ENCODE data around the gene TMIE.
"Not testable (repeated sequence)": the region's sequence is repeated elsewhere in the genome, so short reads cannot be mapped to it uniquely, and the experiment has no call there.

Gene TMIE

DNA sequence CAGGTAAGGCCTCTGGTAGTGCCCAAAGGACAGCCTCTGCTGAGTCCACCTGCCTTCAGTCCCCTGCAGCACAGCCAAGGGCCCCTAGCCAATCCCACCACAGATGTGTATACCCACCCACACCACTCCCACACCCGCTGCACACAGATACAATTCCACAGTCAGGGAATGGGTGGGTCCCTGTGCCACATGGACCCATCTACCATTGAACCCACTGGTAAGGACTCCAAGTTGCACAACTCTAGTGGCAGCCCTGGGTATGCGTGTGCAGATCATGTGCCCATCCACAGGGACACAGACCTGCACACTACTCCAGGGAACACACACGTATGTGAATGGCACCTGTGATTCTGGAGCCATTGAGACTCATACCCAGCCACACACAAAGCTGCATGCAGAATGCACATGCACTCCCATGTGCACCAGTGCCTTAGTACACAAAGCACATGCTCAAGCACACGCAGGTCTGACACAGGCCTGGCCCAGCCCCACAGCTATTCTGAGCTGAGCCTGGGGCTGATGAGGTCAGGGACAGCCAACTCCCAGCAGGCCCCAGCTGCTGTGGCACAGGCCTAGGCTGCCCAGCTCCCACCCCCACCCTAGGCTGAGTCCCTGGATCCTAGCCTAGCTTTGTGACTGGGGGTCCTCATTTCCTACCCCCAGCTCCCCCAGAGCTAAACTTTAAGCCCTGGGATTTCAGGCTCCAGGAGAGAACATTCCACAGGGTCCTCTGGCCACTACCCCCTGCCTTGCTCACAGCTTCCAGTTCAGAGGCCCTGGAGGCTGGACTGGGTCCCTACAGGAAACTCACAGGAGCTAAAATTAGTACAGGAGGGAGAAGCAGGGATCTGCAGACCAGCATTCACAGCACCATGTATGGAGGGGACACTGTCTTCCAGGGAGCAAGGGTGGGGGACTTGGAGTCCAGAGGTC, 5.0 kb upstream of the TMIE start:
- Histone ChIP-seq H3K9me3 (ENCODE audit: control insufficient read depth, low read length) (no peaks in the 10 kb centered on the region), H3K36me3 (ENCODE audit: control insufficient read depth, insufficient read depth, low read length) (no peaks in the 10 kb centered on the region), H3K4me1 (ENCODE audit: control insufficient read depth, insufficient read depth, low read length) (peaks cover 41% of the 10 kb centered on the region), H3K9ac (ENCODE audit: low read length) (peak overlapping the region; percentile 4), H3K4me3 (ENCODE audit: low read length) (no peak overlapping the region), H3K27me3 (ENCODE audit: control insufficient read depth, insufficient read depth, low read length) (peaks cover 7% of the 10 kb centered on the region)

- H3K36me3 ChIP-seq (ENCODE audit: control insufficient read depth, insufficient read depth, low read length) = no peaks in the 10 kb centered on the region
- peaks cover 27% of the 10 kb centered on the region for H3K27me3 ChIP-seq (ENCODE audit: control insufficient read depth, insufficient read depth, low read length)
- peaks cover 15% of the 10 kb centered on the region for H3K4me1 ChIP-seq (ENCODE audit: control insufficient read depth, insufficient read depth, low read length)
- H3K4me3 ChIP-seq (ENCODE audit: low read length) = no peak overlapping the region
- H3K9ac ChIP-seq (ENCODE audit: low read length) = no peak overlapping the region
- no peaks in the 10 kb centered on the region for H3K9me3 ChIP-seq (ENCODE audit: control insufficient read depth, low read length)
Observed at GRCh38 chr3:46699676-46700523, 1.3 kb upstream of the TMIE start.

DNA sequence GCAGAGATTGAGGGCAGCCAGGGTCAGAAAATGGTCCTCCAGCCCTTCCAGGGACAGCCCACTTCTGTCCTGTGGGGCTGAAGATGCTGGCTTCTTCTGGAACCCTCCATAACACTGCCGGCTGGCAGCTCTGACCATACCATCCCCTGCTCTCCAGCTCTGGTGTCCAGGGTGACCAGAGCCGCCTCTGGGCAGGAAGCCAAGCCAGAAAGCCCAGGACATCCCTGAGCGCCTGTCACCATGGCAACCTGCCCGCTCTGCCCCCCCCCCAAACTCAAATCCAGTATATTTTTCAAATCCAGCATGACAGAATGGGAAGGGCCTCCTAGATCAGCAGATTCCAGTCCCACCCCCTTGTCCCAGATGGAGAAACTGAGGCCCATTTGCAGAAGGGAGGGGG, 420 bp upstream of the TMIE start:
- Histone ChIP-seq H3K9me3 (ENCODE audit: control insufficient read depth, low read length) (no peaks in the 10 kb centered on the region), H3K4me3 (ENCODE audit: low read length) (no peak overlapping the region), H3K9ac (ENCODE audit: low read length) (no peak overlapping the region), H3K27me3 (ENCODE audit: control insufficient read depth, insufficient read depth, low read length) (peaks cover 27% of the 10 kb centered on the region), H3K36me3 (ENCODE audit: control insufficient read depth, insufficient read depth, low read length) (no peaks in the 10 kb centered on the region), H3K4me1 (ENCODE audit: control insufficient read depth, insufficient read depth, low read length) (peaks cover 9% of the 10 kb centered on the region)

DNA sequence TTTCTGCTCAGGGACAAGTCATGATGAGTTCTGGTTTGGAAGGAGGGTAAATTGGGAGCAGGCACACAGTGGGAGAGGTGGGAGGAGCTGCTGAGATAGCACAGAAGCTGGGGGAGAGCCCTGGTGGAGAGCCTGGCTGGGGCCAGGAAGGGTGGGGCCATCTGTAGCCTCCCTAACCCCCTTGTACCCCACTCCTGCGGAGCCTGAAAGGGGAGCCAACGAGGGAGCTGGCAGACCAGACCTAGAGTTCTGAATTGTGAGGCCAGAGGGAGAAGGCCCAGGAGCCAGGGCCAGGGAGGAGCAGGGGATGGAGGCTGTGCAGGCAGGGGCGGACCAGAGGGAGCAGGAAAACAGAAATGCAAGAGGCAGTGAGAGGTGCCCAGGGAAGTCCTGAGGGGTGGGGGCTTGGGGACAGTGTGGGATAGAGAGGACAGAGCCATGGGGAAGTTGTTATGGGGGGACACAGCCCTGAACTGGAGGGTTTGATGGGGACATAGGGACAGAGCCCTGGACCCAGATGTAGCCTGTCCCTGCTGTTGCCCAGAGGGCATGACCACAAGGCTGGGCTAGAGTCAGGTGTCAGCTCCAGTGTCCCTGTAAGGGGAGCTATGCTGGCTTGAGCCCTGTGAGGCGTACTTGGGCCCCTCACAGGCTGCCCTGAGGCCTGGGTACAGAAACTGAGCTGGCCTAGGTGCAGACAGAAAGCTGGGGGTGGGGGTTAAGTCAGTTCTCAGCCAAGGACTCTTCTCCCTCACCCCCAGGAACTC, 1.2 kb downstream of the TMIE start:
- Histone ChIP-seq H3K4me1 (ENCODE audit: control insufficient read depth, insufficient read depth, low read length) (peaks cover 6% of the 10 kb centered on the region), H3K9ac (ENCODE audit: low read length) (no peak overlapping the region), H3K4me3 (ENCODE audit: low read length) (no peak overlapping the region), H3K9me3 (ENCODE audit: control insufficient read depth, low read length) (no peaks in the 10 kb centered on the region), H3K36me3 (ENCODE audit: control insufficient read depth, insufficient read depth, low read length) (no peaks in the 10 kb centered on the region), H3K27me3 (ENCODE audit: control insufficient read depth, insufficient read depth, low read length) (peaks cover 36% of the 10 kb centered on the region)

DNA sequence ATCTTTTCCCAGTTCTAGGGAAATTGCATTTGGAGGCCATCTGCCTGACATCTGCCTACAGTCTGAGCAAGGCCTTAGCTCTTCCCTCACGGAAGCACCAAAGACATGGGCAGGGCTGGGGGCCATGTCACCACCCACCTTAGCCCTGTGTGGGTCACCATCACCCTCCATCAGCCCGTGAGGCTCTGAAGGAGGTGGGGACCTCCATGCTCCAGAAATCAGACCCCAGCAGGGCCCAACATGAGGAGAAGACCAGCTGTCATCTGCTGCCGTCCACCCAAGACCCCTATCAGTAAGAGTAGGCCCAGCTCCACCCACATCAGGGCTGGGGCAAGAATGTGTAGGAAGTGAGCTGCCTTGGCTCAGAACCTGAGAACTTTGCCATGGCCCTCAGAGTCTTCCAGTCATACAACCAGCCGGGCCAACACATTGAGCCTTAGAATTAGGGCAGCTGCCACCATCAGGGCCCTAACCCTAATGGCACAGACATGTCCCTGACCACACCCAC, 1.9 kb downstream of the TMIE start:
- Histone ChIP-seq H3K4me3 (ENCODE audit: low read length) (no peak overlapping the region), H3K4me1 (ENCODE audit: control insufficient read depth, insufficient read depth, low read length) (peaks cover 6% of the 10 kb centered on the region), H3K27me3 (ENCODE audit: control insufficient read depth, insufficient read depth, low read length) (peaks cover 36% of the 10 kb centered on the region), H3K9me3 (ENCODE audit: control insufficient read depth, low read length) (no peaks in the 10 kb centered on the region), H3K9ac (ENCODE audit: low read length) (no peak overlapping the region), H3K36me3 (ENCODE audit: control insufficient read depth, insufficient read depth, low read length) (no peaks in the 10 kb centered on the region)

GRCh38 chr3:46704346-46704745, 3.2 kb downstream of the TMIE start:
- not testable (repeated sequence) for H3K9me3 ChIP-seq (ENCODE audit: control insufficient read depth, low read length); H3K4me1 ChIP-seq (ENCODE audit: control insufficient read depth, insufficient read depth, low read length); H3K36me3 ChIP-seq (ENCODE audit: control insufficient read depth, insufficient read depth, low read length); H3K4me3 ChIP-seq (ENCODE audit: low read length); H3K9ac ChIP-seq (ENCODE audit: low read length)
- H3K27me3 ChIP-seq (ENCODE audit: control insufficient read depth, insufficient read depth, low read length) = peaks cover 36% of the 10 kb centered on the region

DNA sequence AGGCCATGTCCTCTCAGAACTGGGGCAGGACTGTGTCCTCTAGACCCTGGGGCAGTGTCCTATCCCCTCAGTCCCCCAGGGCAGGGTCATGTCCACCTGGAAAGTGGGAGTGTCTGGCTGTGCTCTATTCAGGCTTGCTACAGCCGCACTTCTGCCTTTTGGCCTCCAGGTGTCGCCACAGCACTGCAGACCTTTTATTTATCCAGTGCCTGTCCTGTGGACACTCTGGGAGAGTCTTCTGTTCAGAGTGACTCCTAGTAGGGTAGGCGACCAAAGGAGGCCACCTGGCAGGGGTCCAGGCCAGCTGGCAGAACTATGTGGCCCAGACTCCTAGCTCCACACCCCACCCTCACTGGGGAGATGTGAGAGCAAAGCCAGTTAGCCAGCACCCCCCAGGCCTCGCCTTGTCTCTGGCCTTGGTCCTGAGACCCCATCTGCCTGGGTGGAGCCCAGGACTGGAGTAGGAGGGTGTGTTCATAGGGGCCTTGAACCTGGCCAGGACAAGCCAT, 3.9 kb downstream of the TMIE start:
- Histone ChIP-seq H3K4me1 (ENCODE audit: control insufficient read depth, insufficient read depth, low read length) (peaks cover 2% of the 10 kb centered on the region), H3K9me3 (ENCODE audit: control insufficient read depth, low read length) (no peaks in the 10 kb centered on the region), H3K4me3 (ENCODE audit: low read length) (no peak overlapping the region), H3K36me3 (ENCODE audit: control insufficient read depth, insufficient read depth, low read length) (no peaks in the 10 kb centered on the region), H3K9ac (ENCODE audit: low read length) (no peak overlapping the region), H3K27me3 (ENCODE audit: control insufficient read depth, insufficient read depth, low read length) (peaks cover 36% of the 10 kb centered on the region)

DNA sequence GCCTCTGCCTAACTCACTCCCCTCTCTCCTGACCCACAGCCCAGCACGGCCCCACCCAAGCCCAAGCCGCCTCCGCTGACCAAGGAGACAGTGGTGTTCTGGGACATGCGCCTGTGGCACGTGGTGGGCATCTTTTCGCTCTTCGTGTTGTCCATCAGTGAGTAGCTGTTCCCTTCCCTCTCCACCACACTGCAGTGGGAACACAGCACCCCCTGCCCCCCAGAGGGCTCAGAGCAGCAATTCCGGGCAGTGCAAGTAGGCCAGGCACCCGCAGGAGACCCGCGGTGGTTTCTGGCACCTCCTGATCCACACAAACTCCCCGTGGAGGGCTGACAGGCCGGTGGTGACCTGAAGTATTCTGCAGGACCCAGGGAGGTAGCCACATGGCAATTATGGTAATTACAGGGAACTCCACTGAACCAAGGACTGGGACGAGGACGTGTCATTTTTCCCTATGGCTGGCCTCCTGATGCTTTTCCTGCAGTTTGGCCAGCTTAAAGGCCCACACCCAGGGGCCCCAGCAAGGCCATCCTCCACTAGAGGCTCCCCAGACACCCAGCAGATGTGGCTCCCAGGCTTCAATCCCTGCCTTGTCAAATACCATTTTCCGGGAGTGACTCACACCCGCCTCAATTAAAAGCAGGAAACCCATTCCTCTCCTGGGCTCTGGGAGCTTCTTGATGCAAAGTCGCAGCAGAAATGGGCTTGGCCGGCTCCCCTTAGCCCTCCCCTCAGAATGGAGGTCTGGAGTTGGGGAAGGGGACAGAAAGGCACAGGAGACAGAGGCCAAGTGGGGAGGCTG, 4.8 kb downstream of the TMIE start:
- no peaks in the 10 kb centered on the region for H3K9me3 ChIP-seq (ENCODE audit: control insufficient read depth, low read length)
- no peak overlapping the region for H3K4me3 ChIP-seq (ENCODE audit: low read length)
- H3K4me1 ChIP-seq (ENCODE audit: control insufficient read depth, insufficient read depth, low read length) = no peaks in the 10 kb centered on the region
- H3K27me3 ChIP-seq (ENCODE audit: control insufficient read depth, insufficient read depth, low read length) = peaks cover 30% of the 10 kb centered on the region
- no peak overlapping the region for H3K9ac ChIP-seq (ENCODE audit: low read length)
- no peaks in the 10 kb centered on the region for H3K36me3 ChIP-seq (ENCODE audit: control insufficient read depth, insufficient read depth, low read length)

GRCh38 chr3:46706771-46707582, 5.8 kb downstream of the TMIE start:
- Histone ChIP-seq H3K9ac (ENCODE audit: low read length) (no peak overlapping the region), H3K4me3 (ENCODE audit: low read length) (no peak overlapping the region), H3K27me3 (ENCODE audit: control insufficient read depth, insufficient read depth, low read length) (peaks cover 22% of the 10 kb centered on the region), H3K36me3 (ENCODE audit: control insufficient read depth, insufficient read depth, low read length) (no peaks in the 10 kb centered on the region), H3K9me3 (ENCODE audit: control insufficient read depth, low read length) (no peaks in the 10 kb centered on the region), H3K4me1 (ENCODE audit: control insufficient read depth, insufficient read depth, low read length) (no peaks in the 10 kb centered on the region)

GRCh38 chr3:46707601-46708011, 6.4 kb downstream of the TMIE start:
- no peaks in the 10 kb centered on the region for H3K4me1 ChIP-seq (ENCODE audit: control insufficient read depth, insufficient read depth, low read length)
- no peaks in the 10 kb centered on the region for H3K9me3 ChIP-seq (ENCODE audit: control insufficient read depth, low read length)
- no peak overlapping the region for H3K4me3 ChIP-seq (ENCODE audit: low read length)
- H3K36me3 ChIP-seq (ENCODE audit: control insufficient read depth, insufficient read depth, low read length) = no peaks in the 10 kb centered on the region
- no peak overlapping the region for H3K9ac ChIP-seq (ENCODE audit: low read length)
- H3K27me3 ChIP-seq (ENCODE audit: control insufficient read depth, insufficient read depth, low read length) = peaks cover 15% of the 10 kb centered on the region
